HepG2 (cell line): ENCODE data around the gene SLC9A8. TPM values are rescaled to one million over a fixed set of nuclear protein-coding genes. Genes with fewer than 3 reads are reported as not detected.

Experiments used
- CREM ChIP-seq, 2 experiments: sonication (generic) in 1 of 2; formaldehyde crosslinking in 1 of 2; IDR thresholded peaks; 2 replicates each; pipeline versions ENCODE4 v1.4.0 to v1.6.1; 2016 to 2020; ENCODE audit warnings: antibody characterized with exemption in 1 of 2, mild to moderate bottlenecking in 1 of 2, missing genetic modification reagents in 1 of 2
- ELF1 ChIP-seq: sonication (generic); formaldehyde crosslinking; IDR thresholded peaks from 2 replicates; pipeline ENCODE4 v1.4.0; 2020; ENCODE audit warnings: missing genetic modification reagents
- MATR3 ChIP-seq: sonication (generic); formaldehyde crosslinking; IDR thresholded peaks from 2 replicates; pipeline ENCODE4 v1.4.0; 2020; ENCODE audit warnings: missing genetic modification reagents
- NFE2L1 ChIP-seq: sonication (generic); formaldehyde crosslinking; IDR thresholded peaks from 2 replicates; pipeline ENCODE4 v1.4.0; 2020; ENCODE audit warnings: missing genetic modification reagents, mild to moderate bottlenecking, borderline replicate concordance
- SIX1 ChIP-seq: sonication (generic); formaldehyde crosslinking; IDR thresholded peaks from 2 replicates; pipeline ENCODE4 v1.4.0; 2020; ENCODE audit warnings: missing genetic modification reagents, borderline replicate concordance
- SMYD3 ChIP-seq: sonication (generic); formaldehyde crosslinking; IDR thresholded peaks from 2 replicates; pipeline ENCODE4 v1.8.1; 2023; ENCODE audit warnings: mild to moderate bottlenecking, missing genetic modification reagents
- SP4 ChIP-seq: sonication (generic); formaldehyde crosslinking; IDR thresholded peaks from 2 replicates; pipeline ENCODE4 v1.8.1; 2023; ENCODE audit warnings: mild to moderate bottlenecking, missing genetic modification reagents
- ZNF138 ChIP-seq: sonication (generic); formaldehyde crosslinking; IDR thresholded peaks from 2 replicates; pipeline ENCODE4 v1.5.0; 2020; ENCODE audit warnings: mild to moderate bottlenecking, low read depth, missing genetic modification reagents
- ZNF143 ChIP-seq: sonication (generic); formaldehyde crosslinking; IDR thresholded peaks from 2 replicates; pipeline ENCODE4 v1.4.0; 2020; ENCODE audit warnings: missing genetic modification reagents
- ZNF501 ChIP-seq: sonication (generic); formaldehyde crosslinking; IDR thresholded peaks from 2 replicates; pipeline ENCODE4 v1.5.1; 2020; ENCODE audit warnings: mild to moderate bottlenecking, moderate library complexity, missing genetic modification reagents
- polyA plus RNA-seq, 8 experiments: library from polyadenylated mRNA; depleted of rRNA in 3 of 8; stranded (reverse) in 7 of 8; unstranded in 1 of 8; fragments of >200 nt; fragmentation: Illumina TruSeq in 4 of 8; extraction: Trizol in 4 of 8; gene quantifications; 2 replicates each; pipeline versions ENCODE4 v1.2.1 to v1.2.3, GENCODE V29; 2011 to 2016; ENCODE audit warnings: low read depth in 4 of 8, missing spikeins in 1 of 8, mixed read lengths in 1 of 8; ENCODE audit not compliant: insufficient read depth in 1 of 8
- total RNA-seq, 5 experiments: library from RNA; depleted of rRNA; stranded (reverse); fragments of >200 nt; fragmentation: Illumina TruSeq; extraction: Trizol; gene quantifications; 2 replicates each; pipeline ENCODE4 v1.2.3, GENCODE V29; 2016; ENCODE audit warnings: low read depth in 1 of 5
- TF ChIP-seq, protein P1 (sequence below): sonication (generic); formaldehyde crosslinking; IDR thresholded peaks from 2 replicates; pipeline ENCODE4 v1.9.0; 2021; ENCODE audit warnings: missing genetic modification reagents, borderline replicate concordance
- TF ChIP-seq, protein P2 (sequence below): sonication (generic); formaldehyde crosslinking; IDR thresholded peaks from 2 replicates; pipeline ENCODE4 v1.4.0; 2020; ENCODE audit warnings: mild to moderate bottlenecking, missing genetic modification reagents
- TF ChIP-seq, protein P3 (sequence below): sonication (generic); formaldehyde crosslinking; conservative IDR thresholded peaks from 2 replicates; pipeline ENCODE4 v1.4.0; 2020; ENCODE audit warnings: missing genetic modification reagents

The SLC9A8 gene
- total and polyA plus RNA-seq, 2 of the 13 experiments (the other 11 are each of a cell fraction or from before 2014, with no cell fraction given): 4.1 to 7.4 TPM

GRCh38 chr20:49768204-49769047 is 44.2 kb upstream of the SLC9A8 start (continued):
- TF ChIP-seq, protein P1, sequence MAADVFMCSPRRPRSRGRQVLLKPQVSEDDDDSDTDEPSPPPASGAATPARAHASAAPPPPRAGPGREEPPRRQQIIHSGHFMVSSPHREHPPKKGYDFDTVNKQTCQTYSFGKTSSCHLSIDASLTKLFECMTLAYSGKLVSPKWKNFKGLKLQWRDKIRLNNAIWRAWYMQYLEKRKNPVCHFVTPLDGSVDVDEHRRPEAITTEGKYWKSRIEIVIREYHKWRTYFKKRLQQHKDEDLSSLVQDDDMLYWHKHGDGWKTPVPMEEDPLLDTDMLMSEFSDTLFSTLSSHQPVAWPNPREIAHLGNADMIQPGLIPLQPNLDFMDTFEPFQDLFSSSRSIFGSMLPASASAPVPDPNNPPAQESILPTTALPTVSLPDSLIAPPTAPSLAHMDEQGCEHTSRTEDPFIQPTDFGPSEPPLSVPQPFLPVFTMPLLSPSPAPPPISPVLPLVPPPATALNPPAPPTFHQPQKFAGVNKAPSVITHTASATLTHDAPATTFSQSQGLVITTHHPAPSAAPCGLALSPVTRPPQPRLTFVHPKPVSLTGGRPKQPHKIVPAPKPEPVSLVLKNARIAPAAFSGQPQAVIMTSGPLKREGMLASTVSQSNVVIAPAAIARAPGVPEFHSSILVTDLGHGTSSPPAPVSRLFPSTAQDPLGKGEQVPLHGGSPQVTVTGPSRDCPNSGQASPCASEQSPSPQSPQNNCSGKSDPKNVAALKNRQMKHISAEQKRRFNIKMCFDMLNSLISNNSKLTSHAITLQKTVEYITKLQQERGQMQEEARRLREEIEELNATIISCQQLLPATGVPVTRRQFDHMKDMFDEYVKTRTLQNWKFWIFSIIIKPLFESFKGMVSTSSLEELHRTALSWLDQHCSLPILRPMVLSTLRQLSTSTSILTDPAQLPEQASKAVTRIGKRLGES (CRISPR knock-in tag): no peak
- TF ChIP-seq NFE2L1 (CRISPR knock-in tag): no peak
- TF ChIP-seq ZNF501: peak; percentile 97
- TF ChIP-seq ZNF143 (CRISPR knock-in tag): peak; percentile 54; the same call in 1 of the 2 replicates
- TF ChIP-seq, protein P2, sequence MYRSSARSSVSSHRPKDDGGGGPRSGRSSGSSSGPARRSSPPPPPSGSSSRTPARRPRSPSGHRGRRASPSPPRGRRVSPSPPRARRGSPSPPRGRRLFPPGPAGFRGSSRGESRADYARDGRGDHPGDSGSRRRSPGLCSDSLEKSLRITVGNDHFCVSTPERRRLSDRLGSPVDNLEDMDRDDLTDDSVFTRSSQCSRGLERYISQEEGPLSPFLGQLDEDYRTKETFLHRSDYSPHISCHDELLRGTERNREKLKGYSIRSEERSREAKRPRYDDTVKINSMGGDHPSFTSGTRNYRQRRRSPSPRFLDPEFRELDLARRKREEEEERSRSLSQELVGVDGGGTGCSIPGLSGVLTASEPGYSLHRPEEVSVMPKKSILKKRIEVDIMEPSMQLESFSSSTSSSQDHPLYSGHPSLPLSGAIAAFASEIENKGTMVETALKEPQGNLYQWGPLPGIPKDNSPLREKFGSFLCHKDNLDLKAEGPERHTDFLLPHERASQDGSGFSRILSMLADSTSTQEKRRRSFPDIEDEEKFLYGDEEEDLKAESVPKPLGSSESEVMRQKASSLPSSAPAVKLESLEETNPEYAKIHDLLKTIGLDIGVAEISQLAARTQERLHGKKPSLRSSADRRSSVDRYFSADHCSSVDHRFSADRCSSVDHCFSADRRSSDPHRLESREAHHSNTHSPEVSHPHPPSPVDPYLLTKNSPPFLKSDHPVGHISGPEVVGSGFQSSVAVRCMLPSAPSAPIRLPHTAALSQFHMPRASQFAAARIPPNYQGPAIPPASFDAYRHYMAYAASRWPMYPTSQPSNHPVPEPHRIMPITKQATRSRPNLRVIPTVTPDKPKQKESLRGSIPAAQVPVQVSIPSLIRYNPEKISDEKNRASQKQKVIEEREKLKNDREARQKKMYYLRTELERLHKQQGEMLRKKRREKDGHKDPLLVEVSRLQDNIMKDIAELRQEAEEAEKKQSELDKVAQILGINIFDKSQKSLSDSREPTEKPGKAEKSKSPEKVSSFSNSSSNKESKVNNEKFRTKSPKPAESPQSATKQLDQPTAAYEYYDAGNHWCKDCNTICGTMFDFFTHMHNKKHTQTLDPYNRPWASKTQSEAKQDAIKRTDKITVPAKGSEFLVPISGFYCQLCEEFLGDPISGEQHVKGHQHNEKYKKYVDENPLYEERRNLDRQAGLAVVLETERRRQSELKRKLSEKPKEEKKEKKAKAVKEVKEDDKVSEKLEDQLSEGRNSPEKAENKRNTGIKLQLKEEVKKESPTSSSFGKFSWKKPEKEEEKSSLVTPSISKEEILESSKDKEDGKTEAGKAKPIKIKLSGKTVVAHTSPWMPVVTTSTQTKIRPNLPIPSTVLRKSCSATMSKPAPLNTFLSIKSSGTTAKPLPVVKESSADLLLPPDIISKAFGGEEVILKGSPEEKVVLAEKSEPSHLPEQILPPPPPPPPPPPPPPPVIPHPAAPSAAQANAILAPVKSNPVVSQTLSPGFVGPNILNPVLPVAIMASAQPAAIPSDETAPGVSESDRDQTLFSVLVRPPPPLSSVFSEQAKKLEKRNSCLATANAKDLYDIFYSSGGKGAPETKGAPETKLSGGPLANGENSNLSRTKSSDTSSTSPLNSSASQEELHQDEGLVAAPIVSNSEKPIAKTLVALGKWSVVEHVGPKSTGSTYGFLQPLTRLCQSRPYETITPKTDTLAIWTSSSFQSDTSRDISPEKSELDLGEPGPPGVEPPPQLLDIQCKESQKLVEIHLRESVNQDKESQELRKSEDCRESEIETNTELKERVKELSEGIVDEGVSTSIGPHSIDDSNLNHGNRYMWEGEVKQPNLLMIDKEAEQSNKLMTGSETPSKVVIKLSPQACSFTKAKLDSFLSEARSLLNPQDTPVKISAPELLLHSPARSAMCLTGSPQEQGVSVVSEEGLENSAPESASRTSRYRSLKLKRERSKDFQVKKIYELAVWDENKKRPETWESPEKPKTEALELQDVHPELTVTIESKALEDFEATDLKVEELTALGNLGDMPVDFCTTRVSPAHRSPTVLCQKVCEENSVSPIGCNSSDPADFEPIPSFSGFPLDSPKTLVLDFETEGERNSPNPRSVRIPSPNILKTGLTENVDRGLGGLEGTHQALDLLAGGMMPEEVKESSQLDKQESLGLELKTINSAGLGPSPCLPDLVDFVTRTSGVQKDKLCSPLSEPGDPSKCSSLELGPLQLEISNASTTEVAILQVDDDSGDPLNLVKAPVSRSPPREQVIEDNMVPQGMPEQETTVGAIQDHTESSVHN (CRISPR knock-in tag): peak; percentile 96
- TF ChIP-seq, protein P3, sequence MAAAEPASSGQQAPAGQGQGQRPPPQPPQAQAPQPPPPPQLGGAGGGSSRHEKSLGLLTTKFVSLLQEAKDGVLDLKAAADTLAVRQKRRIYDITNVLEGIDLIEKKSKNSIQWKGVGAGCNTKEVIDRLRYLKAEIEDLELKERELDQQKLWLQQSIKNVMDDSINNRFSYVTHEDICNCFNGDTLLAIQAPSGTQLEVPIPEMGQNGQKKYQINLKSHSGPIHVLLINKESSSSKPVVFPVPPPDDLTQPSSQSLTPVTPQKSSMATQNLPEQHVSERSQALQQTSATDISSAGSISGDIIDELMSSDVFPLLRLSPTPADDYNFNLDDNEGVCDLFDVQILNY (CRISPR knock-in tag): no peak
- no peak for TF ChIP-seq ZNF138
- peak; percentile 88; the same call in 1 of the 2 replicates for TF ChIP-seq SP4 (CRISPR knock-in tag)
- TF ChIP-seq MATR3: no peak
- peak; percentile 79 for TF ChIP-seq SIX1 (CRISPR knock-in tag)
- TF ChIP-seq SMYD3 (CRISPR knock-in tag): peak; percentile 94
- peak; percentile 96 for TF ChIP-seq CREM (IDR thresholded peaks at IDR 0.05)
- TF ChIP-seq CREM (CRISPR knock-in tag; IDR thresholded peaks at IDR 0.05): peak; percentile 19; the same call in 1 of the 2 replicates
- peak; percentile 89 for TF ChIP-seq ELF1 (CRISPR knock-in tag)
